ENCODE data around the gene SLCO4A1. TPM values are rescaled to one million over a fixed set of nuclear protein-coding genes. Genes with fewer than 3 reads are reported as not detected.
A peak's percentile ranks its signal among the peaks of the same experiment; 100 is the strongest.

The SLCO4A1 gene
- total RNA-seq, 2 experiments from 2014 or later: 55.0 to 56.9 TPM

DNA sequence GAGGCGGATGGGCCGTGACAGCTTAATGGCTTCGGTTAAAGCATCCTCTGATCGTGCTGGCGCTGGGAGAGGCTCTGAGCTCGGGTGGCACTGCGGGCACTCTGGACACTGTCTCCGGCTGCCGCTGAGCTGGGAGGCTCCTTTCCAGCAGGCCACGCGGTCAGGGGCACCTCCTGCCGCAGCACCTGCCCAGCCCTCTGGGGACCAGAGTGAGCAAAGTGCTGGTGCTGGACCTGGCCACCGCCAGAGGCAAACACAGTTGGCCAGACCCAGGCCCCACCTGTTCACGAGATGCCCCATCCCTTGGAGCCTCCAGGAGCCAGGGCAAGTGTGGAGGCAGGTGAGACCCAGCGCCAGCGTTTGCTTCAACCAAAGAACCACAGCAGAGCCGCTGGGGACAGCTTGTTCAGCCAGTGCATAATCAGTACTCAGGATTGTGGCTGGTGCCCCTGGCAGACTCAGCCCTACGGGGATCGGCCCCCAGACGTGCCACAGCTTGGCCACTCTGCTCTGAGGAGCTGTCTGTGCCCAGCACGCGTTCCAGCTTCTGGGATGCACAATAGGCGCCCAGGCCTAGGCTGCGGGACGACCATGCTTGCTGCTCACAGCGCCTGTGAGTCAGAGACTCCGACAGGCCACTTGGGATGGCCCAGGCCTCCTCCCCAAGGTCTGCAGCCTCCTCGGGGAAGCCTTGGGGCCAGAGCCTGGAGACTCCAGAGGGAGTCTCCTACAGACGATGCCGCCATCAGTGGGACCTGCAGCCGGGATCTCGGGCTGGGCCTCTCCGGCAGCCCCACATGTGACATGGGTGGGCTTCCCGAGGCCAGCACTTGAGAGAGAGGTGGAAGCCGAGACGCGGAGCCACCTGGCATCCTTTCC, 38.2 kb upstream of the SLCO4A1 start:
- Mint-ChIP-seq H3K9me3 (no peaks in the 10 kb centered on the region), H3K27ac (peak overlapping the region; percentile 38), H3K36me3 (no peaks in the 10 kb centered on the region), H3K4me3 (no peak overlapping the region), H3K4me1 (peaks cover 19% of the 10 kb centered on the region), H3K27me3 (peaks cover 24% of the 10 kb centered on the region)
- DNase-seq: no peak

- Mint-ChIP-seq H3K27ac (no peak overlapping the region), H3K4me3 (no peak overlapping the region), H3K36me3 (no peaks in the 10 kb centered on the region), H3K27me3 (peaks cover 21% of the 10 kb centered on the region), H3K4me1 (peaks cover 19% of the 10 kb centered on the region), H3K9me3 (no peaks in the 10 kb centered on the region)
- DNase-seq: no peak
Measured at GRCh38 chr20:62604796-62605195, 37.5 kb upstream of the SLCO4A1 start.

- Mint-ChIP-seq H3K9me3 (no peaks in the 10 kb centered on the region), H3K27me3 (peaks cover 20% of the 10 kb centered on the region)
Measured at GRCh38 chr20:62605236-62605943, 36.9 kb upstream of the SLCO4A1 start.

GRCh38 chr20:62606016-62606415, 36.3 kb upstream of the SLCO4A1 start:
- Mint-ChIP-seq H3K36me3 (no peaks in the 10 kb centered on the region), H3K9me3 (peaks cover 5% of the 10 kb centered on the region), H3K4me3 (no peak overlapping the region), H3K27ac (no peak overlapping the region), H3K27me3 (peaks cover 17% of the 10 kb centered on the region), H3K4me1 (peaks cover 19% of the 10 kb centered on the region)
- no peak for DNase-seq

More at GRCh38 chr20:62605236-62605943, 36.9 kb upstream of the SLCO4A1 start:
- no peak for DNase-seq
- H3K4me3 Mint-ChIP-seq: no peak overlapping the region
- H3K36me3 Mint-ChIP-seq: no peaks in the 10 kb centered on the region
- H3K4me1 Mint-ChIP-seq: peaks cover 19% of the 10 kb centered on the region
- H3K27ac Mint-ChIP-seq: no peak overlapping the region

DNA sequence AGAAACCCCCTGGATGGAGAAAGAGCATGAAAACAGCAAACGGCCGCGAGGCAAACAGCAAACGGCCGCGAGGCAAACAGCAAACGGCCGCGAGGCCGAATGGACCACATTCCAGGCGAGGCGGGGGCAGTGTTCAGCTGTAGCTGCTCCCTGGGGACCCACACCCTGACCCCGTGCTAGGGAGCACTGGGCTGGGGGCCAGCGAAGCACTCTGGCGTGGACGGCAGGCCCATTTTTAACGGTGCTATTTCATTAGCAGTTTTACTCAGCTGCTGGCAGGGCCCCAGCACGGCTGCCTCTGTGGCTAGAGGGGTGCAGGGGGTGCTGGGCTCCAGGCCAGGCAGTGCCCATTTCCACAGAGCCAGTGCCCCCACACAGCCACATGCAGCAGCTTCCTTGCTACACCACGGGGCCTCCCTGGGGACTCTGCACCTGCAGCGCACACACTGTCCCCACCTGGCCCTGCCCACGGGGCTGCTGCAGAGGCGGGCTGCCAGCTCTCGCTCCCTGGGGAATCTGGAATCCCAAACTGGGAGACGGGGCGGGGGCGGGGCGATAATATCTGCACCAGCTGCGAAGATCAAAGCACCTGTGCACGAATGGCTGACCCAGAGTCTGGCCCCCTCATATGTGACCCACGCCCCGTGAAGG, 35.6 kb upstream of the SLCO4A1 start:
- peaks cover 5% of the 10 kb centered on the region for H3K9me3 Mint-ChIP-seq
- no peaks in the 10 kb centered on the region for H3K36me3 Mint-ChIP-seq
- H3K4me3 Mint-ChIP-seq: no peak overlapping the region
- H3K4me1 Mint-ChIP-seq: peaks cover 19% of the 10 kb centered on the region
- DNase-seq: no peak
- H3K27ac Mint-ChIP-seq: no peak overlapping the region
- H3K27me3 Mint-ChIP-seq: peaks cover 12% of the 10 kb centered on the region

- Mint-ChIP-seq H3K36me3 (no peaks in the 10 kb centered on the region), H3K4me1 (peaks cover 11% of the 10 kb centered on the region), H3K9me3 (peaks cover 5% of the 10 kb centered on the region), H3K4me3 (no peak overlapping the region), H3K27ac (no peak overlapping the region), H3K27me3 (peaks cover 7% of the 10 kb centered on the region)
- no peak for DNase-seq
Measured at GRCh38 chr20:62607366-62608217, 34.7 kb upstream of the SLCO4A1 start.

DNA sequence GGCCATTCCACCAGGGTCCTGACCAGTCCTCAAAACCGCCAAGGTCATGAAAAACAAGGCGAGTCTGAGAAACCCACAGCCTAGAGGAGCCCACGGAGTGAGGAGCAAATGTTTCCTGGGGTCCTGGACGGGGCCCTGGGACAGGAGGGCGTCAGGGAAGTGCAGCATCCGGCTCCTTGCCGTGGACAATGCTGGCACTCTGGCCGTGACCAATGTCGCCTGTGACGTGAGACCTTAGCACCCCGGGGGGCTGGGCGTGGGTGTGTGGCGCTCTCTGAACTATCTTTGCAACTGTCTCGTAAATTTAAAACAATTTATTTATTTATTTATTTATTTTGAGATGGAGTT, 34.1 kb upstream of the SLCO4A1 start:
- peaks cover 6% of the 10 kb centered on the region for H3K4me1 Mint-ChIP-seq
- H3K27ac Mint-ChIP-seq: no peak overlapping the region
- no peak for DNase-seq
- no peaks in the 10 kb centered on the region for H3K36me3 Mint-ChIP-seq
- peaks cover 5% of the 10 kb centered on the region for H3K9me3 Mint-ChIP-seq
- no peak overlapping the region for H3K4me3 Mint-ChIP-seq
- peaks cover 7% of the 10 kb centered on the region for H3K27me3 Mint-ChIP-seq

DNA sequence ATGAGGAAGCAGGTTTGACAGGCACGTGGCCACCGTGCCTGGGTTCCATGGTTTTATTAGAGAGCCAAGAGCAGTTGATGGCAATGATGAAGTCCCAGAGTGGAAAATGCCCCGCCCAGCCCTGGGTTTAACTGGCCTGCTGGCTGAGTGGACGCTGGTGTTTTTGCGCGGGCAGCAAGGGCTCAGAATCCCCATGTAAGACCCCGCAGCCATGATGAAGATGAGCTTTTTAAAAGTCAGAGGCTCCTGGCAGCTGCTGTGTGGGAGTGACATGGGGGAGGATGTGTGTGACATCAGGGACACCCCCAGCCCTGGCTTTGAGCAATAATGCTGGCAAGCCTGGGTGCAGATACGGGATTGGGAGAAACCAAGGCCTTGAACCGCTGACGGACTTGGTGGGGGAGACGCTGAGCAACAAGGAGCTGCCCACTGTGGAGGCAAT, 33.0 kb upstream of the SLCO4A1 start:
- Mint-ChIP-seq H3K27ac (no peak overlapping the region), H3K36me3 (no peaks in the 10 kb centered on the region), H3K27me3 (peaks cover 7% of the 10 kb centered on the region), H3K9me3 (peaks cover 5% of the 10 kb centered on the region), H3K4me1 (no peaks in the 10 kb centered on the region), H3K4me3 (no peak overlapping the region)
- DNase-seq: no peak

- H3K27me3 Mint-ChIP-seq: peaks cover 7% of the 10 kb centered on the region
- H3K27ac Mint-ChIP-seq: no peak overlapping the region
- no peaks in the 10 kb centered on the region for H3K36me3 Mint-ChIP-seq
- H3K4me1 Mint-ChIP-seq: no peaks in the 10 kb centered on the region
- no peak overlapping the region for H3K4me3 Mint-ChIP-seq
- DNase-seq: no peak
- peaks cover 5% of the 10 kb centered on the region for H3K9me3 Mint-ChIP-seq
Measured at GRCh38 chr20:62609811-62610757, 32.2 kb upstream of the SLCO4A1 start.

DNA sequence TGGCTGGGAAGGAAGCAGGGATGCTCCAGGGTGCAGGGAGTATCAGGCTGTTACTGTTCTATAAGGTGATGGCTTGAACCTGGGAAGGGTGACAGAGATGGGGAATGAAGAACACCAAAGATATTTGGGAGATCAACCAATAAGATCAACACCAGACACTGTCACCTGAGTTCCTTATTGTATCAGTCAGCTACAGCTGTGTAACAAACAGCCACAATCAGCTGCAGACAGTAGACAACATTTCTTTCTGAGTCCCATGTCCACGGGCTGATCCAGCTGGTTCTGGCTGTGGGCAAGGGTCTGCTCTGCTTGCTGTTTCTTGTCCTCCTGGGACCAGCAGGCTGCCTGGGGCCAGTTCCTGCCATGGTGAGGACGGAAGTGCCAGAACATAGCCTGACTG, 31.3 kb upstream of the SLCO4A1 start:
- peaks cover 7% of the 10 kb centered on the region for H3K27me3 Mint-ChIP-seq
- no peaks in the 10 kb centered on the region for H3K4me1 Mint-ChIP-seq
- H3K9me3 Mint-ChIP-seq: peaks cover 5% of the 10 kb centered on the region
- DNase-seq: no peak
- H3K27ac Mint-ChIP-seq: no peak overlapping the region
- no peak overlapping the region for H3K4me3 Mint-ChIP-seq
- no peaks in the 10 kb centered on the region for H3K36me3 Mint-ChIP-seq

- DNase-seq: no peak
- Mint-ChIP-seq H3K4me3 (no peak overlapping the region), H3K4me1 (peaks cover 2% of the 10 kb centered on the region), H3K36me3 (no peaks in the 10 kb centered on the region), H3K9me3 (peaks cover 5% of the 10 kb centered on the region), H3K27me3 (peaks cover 4% of the 10 kb centered on the region), H3K27ac (no peak overlapping the region)
Measured at GRCh38 chr20:62611819-62612218, 30.5 kb upstream of the SLCO4A1 start.

DNA sequence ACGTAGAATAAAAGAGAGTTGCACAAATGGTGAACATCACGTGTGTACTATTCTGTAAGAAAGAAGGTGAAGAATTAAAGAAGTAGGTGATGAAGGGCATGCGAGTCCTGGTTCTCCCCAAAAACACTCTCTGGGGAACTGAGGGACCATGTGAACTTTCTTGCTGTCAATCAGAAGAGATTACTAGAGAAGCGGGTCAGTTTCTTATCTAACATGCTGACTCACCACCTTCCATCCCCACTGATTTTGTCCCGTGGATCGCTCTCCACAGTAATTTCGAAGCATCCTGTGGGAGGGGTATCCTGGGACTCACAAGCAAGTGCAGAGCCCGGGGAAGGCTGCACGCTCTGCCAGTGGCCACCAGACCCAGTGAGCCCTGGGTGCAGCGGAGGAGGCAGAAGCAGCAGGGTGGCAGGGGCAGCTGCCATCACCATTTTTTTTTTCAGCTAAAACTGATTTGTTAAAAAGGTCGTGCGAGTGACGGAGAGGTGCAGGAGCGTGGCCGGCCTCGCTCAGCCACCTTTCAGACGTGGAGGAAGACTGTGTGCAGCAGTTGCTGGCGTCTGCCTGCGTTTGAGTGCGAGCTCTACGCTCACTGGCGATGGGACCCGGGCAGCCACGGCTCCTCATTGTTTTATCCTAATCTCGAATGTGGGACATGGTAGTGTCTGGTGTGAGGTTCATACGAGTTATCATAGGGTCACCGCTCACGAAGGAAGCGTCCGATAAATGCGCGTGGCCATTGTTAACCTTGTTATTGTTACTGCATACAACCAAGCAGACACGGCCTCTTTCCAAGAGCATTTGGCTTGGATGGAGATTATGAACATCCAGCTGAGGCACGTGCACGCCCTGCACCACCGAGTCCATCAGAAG, 28.0 kb upstream of the SLCO4A1 start:
- Mint-ChIP-seq H3K36me3 (no peaks in the 10 kb centered on the region), H3K9me3 (peaks cover 5% of the 10 kb centered on the region), H3K27ac (no peak overlapping the region), H3K4me3 (no peak overlapping the region), H3K27me3 (peaks cover 4% of the 10 kb centered on the region), H3K4me1 (peaks cover 27% of the 10 kb centered on the region)
- DNase-seq: no peak

All from activated naive CD8-positive, alpha-beta T cell treated with anti-CD3 and anti-CD28 coated beads for 36 hours (primary cell).